ENCODE results near the gene PSMA6. TPM values are rescaled to one million over a fixed set of nuclear protein-coding genes. Genes with fewer than 3 reads are reported as not detected.
A peak's percentile ranks its signal among the peaks of the same experiment; 100 is the strongest.

PSMA6 gene
- total RNA-seq, 4 donors from 2014 or later = 62.7 to 175 (median 102) TPM

DNA sequence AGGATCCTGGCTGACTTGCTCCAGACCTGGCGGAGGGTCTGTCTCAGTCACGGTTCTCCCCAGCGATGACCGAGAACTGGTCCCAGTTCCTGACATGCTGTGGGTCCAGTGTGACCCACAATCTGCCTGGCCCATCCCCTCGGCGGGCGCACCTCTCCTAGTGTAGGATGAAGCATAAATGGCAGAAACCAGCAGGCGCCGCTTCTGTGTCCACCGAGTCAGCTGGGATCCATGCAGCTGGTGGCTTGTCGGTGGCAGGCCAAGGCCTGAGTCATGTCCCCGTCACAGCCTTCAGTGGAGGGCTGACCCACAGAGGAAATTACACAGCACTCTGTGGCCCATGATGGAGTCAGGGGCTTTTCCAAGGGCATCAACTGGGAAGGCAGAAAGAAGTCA lies 73.9 kb downstream of the PSMA6 start:
- peak in 1 of 2 donors; percentile 45 for DNase-seq (ENCODE audit: low spot score in 2 of 2)
- 66 to 72% methylated on average over 6 to 12 of the region's 12 CpGs for WGBS, 2 donors
- H3K4me3 ChIP-seq (ENCODE audit: low read depth, poor library complexity, severe bottlenecking) = no peak overlapping the region
- intact Hi-C loops (cut with DNase I; ENCODE audit: low total_unique reads) = no loop called here
- TF ChIP-seq, protein P1, sequence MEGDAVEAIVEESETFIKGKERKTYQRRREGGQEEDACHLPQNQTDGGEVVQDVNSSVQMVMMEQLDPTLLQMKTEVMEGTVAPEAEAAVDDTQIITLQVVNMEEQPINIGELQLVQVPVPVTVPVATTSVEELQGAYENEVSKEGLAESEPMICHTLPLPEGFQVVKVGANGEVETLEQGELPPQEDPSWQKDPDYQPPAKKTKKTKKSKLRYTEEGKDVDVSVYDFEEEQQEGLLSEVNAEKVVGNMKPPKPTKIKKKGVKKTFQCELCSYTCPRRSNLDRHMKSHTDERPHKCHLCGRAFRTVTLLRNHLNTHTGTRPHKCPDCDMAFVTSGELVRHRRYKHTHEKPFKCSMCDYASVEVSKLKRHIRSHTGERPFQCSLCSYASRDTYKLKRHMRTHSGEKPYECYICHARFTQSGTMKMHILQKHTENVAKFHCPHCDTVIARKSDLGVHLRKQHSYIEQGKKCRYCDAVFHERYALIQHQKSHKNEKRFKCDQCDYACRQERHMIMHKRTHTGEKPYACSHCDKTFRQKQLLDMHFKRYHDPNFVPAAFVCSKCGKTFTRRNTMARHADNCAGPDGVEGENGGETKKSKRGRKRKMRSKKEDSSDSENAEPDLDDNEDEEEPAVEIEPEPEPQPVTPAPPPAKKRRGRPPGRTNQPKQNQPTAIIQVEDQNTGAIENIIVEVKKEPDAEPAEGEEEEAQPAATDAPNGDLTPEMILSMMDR (IDR thresholded peaks at IDR 0.05) = no peak
- no peak for TF ChIP-seq POLR2A (IDR thresholded peaks at IDR 0.05)

DNA sequence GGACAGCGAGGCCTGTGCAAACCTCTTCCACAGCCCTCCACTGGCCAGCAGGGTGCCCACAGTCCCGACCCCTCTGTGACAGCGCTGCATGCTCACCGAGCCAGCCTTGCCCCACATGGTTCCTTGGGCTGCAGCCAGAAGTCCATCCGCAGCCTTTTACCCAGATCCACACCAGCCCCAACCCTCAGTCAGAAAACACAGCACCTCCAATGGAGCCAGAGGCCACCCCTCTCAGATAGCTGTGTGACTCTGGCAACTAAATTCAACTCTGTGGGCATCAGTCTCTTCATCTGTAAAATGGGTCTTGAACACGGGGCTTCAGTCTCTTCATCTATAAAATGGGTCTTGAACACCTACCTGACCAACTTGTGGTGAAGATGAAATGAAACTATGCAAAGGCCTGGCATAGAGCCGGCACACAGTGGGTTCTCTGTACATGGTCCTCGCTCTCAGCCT lies 74.4 kb downstream of the PSMA6 start:
- TF ChIP-seq POLR2A (IDR thresholded peaks at IDR 0.05) = no peak
- TF ChIP-seq, protein P1 (IDR thresholded peaks at IDR 0.05) = no peak
- WGBS, 2 donors = 93% methylated on average over 7 of the region's 8 CpGs
- intact Hi-C loops (cut with DNase I; ENCODE audit: low total_unique reads) = no loop called here
- no peak overlapping the region for H3K4me3 ChIP-seq (ENCODE audit: low read depth, poor library complexity, severe bottlenecking)
- DNase-seq (ENCODE audit: low spot score in 2 of 2) = no peak

DNA sequence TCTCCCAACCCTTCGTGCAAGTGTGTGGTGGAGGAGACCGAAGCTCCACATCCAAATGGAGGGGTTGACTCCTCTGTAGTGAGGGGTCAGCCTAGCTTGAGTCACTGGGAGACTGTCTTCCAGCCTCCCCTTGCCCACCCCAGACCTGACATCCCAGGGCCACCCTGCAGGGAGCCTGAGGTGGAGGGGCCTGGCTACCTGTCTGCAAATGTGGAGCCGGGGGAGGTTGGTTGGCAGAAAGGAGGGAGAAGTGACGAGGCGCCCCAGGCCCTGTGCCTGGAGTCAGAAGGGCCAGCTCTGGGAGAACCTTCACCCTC lies 74.8 kb downstream of the PSMA6 start:
- TF ChIP-seq, protein P1 (IDR thresholded peaks at IDR 0.05) = no peak
- no peak for TF ChIP-seq POLR2A (IDR thresholded peaks at IDR 0.05)
- intact Hi-C loops (cut with DNase I; ENCODE audit: low total_unique reads) = no loop called here
- DNase-seq (ENCODE audit: low spot score in 2 of 2) = no peak
- 86 to 92% methylated on average over 5 of the region's 5 CpGs for WGBS, 2 donors
- H3K4me3 ChIP-seq (ENCODE audit: low read depth, poor library complexity, severe bottlenecking) = no peak overlapping the region

Other genes starting within 250 kb of the PSMA6 start
- gene FAM177A1, start 246.1 kb upstream of the PSMA6 start, total RNA-seq = 10 to 100 TPM; 38.8 to 51.5 (median 47.7) TPM
- gene PPP2R3C, start 170.4 kb upstream of the PSMA6 start, total RNA-seq = 10 to 100 TPM in 1 of 4 donors, 1 to 10 TPM in 3; 4.3 to 20.8 (median 6.8) TPM
- gene PRORP, start 169.8 kb upstream of the PSMA6 start, total RNA-seq = 10 to 100 TPM; 24.1 to 29.6 (median 25.3) TPM
- gene NFKBIA, start 112.4 kb downstream of the PSMA6 start, total RNA-seq = 100 to 1,000 TPM; 431 to 923 (median 565) TPM
- gene INSM2, start 241.8 kb downstream of the PSMA6 start, total RNA-seq = not detected